NCI-H524 (cell line): ENCODE results near the gene HMGN4.
"Not testable (repeated sequence)": the region's sequence is repeated elsewhere in the genome, so short reads cannot be mapped to it uniquely, and the experiment has no call there.

Experiments
- DNase-seq, 2 experiments: peaks; one replicate each; lab custom pipeline; 2025; lab: John Stamatoyannopoulos, UW

Gene HMGN4

DNA sequence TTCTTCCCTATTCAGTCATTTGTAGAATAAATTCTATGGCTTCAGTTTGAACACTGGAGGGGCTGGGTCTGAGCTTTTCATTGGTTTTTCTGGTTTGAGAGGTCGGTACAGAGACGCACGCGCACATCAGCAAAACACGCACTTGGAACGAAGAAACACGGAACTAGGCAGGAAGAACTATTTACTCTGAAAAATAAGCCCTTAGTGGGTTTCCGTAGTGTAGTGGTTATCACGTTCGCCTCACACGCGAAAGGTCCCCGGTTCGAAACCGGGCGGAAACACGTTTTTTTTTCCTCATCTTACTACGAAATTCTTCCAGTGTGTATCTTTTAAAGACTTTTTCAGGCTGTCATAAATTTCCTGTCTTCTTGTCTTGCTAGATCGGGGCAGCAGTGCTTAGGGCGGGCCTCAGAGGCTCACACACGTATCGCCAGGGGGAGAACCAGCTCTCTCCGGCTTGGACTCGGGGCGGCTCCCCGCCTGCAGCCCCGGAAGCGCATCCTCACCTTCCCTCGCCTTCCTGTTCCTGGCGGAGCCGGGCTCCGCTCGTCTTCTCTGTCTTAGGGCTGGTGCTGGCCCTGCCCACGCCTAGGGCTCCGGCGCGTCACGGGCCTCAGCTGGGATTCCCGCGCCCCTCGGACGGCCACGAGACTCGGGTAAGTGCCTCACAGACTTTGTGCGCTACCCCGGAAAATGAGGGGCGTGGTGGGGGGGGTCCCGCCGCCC is at the start of gene HMGN4:
Gene HMGN4 (plus strand): TSS at position 521 of the 726 bp plus-strand sequence. CDS start 6,841 bp downstream, outside the sequence.
- DNase-seq, result peak; percentile 80 to 88

GRCh38 chr6:26489996-26490964 is 47.9 kb upstream of the HMGN4 start:
- no peak for DNase-seq

GRCh38 chr6:26491604-26492003 is 46.6 kb upstream of the HMGN4 start:
- DNase-seq, result no peak

DNA sequence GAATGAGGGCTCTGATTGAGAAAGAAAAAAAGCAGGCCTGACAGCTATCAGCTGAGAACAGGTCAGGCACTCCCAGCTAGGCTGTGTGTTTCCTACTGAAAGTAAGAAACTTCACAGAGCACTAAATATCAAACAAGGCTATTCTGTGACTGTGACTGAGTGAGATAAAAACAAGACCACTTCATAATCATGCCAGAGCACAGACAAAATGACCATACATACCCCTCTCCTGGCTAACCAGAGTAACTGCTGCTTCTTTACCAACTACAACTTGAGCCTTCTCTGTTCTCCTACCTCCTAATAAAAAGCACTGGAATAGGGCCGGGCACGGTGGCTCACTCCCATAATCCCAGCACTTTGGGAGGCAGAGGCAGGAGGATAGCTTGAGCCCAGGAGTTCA is 44.9 kb upstream of the HMGN4 start:
- peak in 1 of 2 experiments; percentile 8 for DNase-seq

GRCh38 chr6:26494117-26494516 is 44.0 kb upstream of the HMGN4 start:
- no peak for DNase-seq

DNA sequence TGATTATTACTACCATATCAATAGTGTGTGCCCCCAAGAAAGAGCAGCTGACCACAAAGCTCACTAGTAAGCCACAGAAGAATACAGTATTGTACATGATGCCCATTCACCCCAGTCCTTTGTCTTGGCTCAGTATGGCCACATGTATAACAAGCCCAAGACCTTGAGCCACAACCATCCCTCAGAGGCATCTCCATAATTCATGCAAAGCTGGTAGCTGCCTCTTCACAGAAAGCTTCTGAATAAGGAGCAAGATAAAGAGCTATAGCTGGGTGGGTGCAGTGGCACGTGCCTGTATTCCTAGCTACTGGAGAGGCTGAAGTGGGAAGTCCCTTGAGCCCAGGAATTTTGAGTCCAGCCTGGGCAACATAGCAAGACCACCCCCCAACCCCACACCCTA is 42.9 kb upstream of the HMGN4 start:
- DNase-seq, result no peak

- no peak for DNase-seq
Observed at GRCh38 chr6:26497610-26498009, 40.6 kb upstream of the HMGN4 start.

- DNase-seq, result no peak
Observed at GRCh38 chr6:26500102-26500501, 38.1 kb upstream of the HMGN4 start, which contains the start of gene BTN1A1. TSS of gene BTN1A1 (plus strand) at chr6:26500303. CDS start at chr6:26501287, 984 bp downstream.

DNA sequence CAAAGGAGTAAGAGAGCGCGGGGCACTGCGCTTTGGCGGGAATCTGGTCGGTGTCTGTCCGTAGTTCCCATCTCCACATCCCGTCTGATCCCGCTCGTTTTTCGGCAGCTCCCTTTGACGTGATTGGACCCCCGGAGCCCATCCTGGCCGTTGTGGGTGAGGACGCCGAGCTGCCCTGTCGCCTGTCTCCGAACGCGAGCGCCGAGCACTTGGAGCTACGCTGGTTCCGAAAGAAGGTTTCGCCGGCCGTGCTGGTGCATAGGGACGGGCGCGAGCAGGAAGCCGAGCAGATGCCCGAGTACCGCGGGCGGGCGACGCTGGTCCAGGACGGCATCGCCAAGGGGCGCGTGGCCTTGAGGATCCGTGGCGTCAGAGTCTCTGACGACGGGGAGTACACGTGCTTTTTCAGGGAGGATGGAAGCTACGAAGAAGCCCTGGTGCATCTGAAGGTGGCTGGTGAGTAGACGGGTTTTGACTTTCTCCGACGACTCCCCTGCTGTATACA is 36.6 kb upstream of the HMGN4 start:
- peak; percentile 5 to 46 for DNase-seq

- DNase-seq, result no peak
Observed at GRCh38 chr6:26502165-26502564, 36.0 kb upstream of the HMGN4 start.

DNA sequence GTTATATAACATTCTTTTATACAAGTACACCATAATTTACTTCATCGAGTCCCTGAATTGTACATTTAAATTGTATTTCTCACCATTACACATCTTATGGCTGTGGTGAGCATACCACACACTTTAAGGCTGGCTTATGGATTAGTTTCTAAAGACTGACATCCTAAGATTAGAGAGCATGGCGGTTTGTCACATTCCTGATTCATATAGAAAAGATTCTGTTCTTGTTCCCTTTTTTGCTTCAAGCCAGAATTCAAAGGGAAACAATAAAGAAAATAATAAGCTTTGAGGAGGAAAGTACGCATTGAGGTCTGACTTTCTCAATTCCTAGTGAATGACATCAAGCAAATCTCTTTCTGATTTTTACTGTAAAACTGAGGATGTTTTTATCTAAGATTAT is 35.5 kb upstream of the HMGN4 start:
- no peak for DNase-seq

GRCh38 chr6:26507658-26508057 is 30.5 kb upstream of the HMGN4 start:
- DNase-seq, result no peak

DNA sequence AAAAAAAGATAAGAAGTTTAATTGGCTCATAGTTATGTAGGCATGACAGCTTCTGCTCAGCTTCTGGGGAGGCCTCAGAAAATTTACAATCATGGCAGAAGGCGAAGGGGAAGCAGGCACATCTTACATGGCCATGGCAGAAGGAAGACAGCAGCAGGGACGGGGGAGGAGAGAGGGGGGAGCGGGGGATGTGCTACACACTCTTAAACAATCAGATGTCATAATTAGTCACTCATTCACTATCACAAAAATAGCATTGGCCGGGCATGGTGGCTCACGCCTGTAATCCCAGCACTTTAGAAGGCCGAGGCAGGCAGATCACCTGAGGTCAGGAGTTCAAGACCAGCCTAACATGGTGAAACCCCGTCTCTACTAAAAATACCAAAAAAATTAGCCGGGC is 27.1 kb upstream of the HMGN4 start:
- DNase-seq, result not testable (repeated sequence)

- DNase-seq, result no peak
Observed at GRCh38 chr6:26514984-26515383, 23.2 kb upstream of the HMGN4 start.

- peak; percentile 47 to 78 for DNase-seq
Observed at GRCh38 chr6:26516481-26517427, 21.4 kb upstream of the HMGN4 start.

DNA sequence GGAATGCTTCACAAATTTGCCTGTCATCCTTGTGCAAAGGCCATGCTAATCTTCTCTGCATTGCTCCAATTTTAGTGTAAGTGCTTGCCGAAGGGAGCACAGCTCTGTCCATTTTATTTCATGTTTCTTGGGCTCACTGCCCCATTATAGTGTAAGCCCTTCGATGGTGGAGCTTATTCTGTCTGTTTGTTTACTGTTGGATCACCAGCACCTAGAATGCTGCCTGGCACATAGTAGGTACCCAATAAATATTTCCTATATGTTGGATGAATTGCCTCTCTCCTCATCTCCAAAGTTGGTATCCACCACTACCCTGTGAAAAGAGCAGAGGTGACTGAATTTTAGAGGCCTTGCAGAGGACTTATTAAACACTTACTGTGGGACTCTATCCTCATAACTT is 18.8 kb upstream of the HMGN4 start:
- DNase-seq, result no peak

DNA sequence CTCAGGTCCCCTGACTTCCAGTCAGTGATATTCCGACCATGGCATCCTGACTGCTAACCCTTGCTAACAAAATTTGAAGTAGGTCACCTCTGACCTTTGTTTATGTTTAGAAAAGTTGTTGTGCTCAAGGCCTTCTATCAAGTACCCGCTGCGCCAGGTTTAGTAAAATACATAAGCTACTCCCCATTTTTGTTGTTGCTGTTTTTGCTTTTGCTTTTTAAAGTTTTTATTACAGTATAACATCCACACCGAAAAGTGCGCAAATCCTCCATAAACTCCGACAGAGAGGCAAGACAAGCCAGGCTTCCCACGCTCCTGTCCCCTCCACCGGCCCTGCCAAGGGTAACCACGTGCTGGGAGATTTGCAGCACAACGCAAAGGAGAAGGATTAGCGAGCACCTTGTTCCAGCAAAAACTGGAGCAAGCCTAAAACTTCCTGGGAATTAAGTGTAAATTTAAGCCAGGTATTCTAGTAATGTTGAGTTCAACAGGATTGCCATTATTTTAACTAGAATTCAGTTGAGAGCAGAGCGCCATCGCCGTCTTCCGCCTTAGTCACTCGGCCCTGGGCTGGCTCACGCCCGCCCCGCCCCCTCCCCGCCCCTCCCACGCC is 17.8 kb upstream of the HMGN4 start:
- DNase-seq, result peak; percentile 16 to 69

DNA sequence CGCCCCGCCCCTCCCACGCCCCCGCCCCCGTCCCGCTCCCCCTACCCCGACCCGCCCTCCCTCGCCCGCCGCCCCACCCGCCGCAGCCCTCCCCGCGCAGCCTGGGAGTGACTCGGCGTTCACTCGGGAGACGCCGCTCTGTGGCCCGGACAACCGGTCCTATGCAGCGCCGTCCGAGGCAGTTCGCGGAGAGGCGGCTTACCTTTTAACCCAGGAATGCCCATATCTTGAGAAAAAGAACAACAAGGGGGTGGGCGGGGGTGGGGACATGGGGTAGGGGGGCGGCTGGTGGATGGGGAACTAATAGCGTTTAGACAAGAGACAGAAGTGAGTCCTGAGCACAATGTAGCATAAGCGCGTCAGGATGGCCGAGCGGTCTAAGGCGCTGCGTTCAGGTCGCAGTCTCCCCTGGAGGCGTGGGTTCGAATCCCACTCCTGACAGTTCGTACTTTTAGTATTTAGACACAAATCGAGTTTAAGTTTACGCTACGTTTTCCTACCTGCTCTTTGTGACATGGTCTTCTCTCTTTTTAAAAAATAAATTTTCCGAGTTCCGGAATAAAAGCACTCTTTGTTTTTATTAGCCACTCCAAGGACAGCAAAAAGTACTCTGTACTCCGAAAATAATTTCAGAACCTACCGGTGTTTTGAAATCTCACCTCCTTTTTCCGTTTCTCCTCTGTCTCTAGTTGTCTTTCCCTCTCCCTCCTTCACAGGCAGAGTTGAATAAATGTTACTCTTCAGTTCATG is 17.1 kb upstream of the HMGN4 start:
- peak; percentile 58 to 88 for DNase-seq

- DNase-seq, result peak; percentile 23 to 60
Observed at GRCh38 chr6:26521600-26522391, 16.4 kb upstream of the HMGN4 start.
